Kidney capillary endothelial cell (primary cell): ENCODE results near the gene SCN4A.
A peak's percentile ranks its signal among the peaks of the same experiment; 100 is the strongest.

Source experiments
- DNase-seq: peaks from one replicate; pipeline ENCODE4 v3.0.0-alpha.2; 2018; ENCODE audit warnings: low spot score

The SCN4A gene

DNA sequence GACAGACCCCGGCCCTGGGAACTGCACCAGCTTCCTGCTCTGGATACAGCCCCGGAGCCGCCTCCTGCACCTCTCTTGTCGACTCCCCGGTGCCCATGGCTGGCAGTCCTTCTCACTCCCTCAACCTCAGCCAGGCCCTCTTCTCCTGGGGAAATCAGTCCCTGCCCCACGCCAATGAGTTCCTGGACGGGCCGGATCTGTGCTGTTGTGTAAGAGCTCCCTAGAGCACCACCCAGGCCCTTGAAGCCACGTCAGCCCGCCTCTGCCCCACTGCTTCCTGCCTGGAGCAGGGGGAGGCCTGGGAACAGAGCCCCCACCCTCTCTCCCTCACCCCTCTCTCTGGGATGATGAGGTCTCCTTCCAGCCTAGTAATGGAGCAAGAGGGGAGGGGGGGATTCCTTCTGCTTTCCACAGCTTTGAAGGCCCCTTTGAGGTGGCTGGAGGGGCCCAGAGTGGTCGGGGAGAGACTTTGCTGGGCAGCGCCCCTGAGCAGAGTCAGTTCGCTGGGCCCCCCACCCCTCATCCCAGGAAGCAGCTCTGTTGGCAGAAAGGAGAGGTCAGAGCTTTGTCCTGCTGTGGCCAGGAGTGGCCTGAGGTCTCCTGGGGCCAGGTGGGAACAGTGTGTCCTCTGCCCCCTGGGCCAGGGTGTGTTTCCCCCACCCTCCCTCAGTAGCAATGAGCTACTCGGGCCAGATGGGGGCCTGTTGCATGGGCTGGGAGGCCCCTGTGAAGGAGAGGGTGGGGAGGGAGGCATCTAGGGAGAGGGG is 29.2 kb upstream of the SCN4A start:
- DNase-seq = no peak

DNA sequence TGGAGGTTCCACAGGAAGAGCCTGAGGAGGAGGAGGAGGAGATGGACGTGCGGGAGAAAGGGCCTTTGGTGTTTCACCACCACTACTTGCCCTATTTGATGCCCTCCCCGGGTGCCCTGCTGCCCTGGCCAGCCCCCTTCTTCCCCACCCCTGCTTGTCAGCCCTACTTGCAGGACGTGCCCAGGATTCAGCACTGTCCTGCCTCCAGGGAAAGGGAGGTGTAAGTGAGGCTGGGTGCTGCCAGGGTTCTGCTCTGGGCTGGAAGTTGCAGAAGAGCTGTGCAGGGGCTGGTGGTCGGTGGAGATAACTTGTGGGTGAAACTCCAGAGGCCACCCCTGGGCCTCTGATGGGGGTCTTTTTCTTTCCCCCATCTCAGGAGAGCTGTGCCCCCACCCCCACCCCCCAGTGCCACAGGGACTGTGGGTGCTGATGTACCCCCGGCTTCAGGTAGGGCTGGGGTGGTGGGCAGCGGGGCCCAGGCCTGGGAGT is 28.4 kb upstream of the SCN4A start:
- DNase-seq = no peak

DNA sequence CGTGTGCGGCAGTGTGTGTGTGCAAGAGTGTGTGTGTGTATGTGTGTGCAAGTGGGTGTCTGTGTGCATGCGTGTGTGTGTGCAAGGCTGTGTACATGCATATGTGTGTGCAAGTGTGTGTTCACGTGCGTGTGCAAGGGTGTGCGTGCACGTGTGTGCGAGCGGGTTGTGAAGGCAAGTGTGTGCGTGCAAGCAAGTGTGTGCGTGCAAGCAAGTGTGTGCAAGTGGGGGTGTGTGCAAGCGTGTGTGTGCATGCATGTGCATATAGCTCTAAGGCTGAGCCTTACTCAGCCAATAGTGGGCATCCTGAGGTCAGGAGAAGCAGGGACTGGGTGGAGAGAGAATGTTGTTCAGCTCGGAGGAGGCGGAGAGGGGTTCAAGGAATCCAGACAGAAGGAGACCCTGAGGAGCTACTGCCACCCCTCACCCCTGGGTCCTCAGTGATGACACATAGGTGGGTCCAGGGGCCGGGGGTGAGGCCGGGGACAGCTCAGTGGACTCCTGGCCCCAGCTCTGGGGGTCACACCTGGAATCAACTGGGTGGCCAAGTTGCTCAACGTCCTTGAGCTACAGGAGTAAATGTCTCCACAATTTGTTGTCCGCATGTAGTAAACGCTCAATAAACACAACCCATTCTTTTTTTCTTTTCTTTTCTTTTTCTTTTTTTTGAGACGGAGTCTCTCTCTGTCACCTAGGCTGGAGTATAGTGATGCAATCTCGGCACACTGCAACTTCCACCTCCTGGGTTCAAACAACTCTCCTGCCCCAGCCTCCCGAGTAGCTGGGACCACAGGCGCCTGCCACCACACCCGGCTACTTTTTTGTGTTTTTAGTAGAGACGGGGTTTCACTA is 27.2 kb upstream of the SCN4A start:
- DNase-seq = no peak

GRCh38 chr17:63998721-63999679 is 26.3 kb upstream of the SCN4A start:
- DNase-seq = no peak

GRCh38 chr17:63998050-63998720 is 25.5 kb upstream of the SCN4A start, which contains the start of gene PRR29:
PRR29 (plus strand) TSS chr17:63998351; CDS start chr17:63998365, 14 bp downstream.
- DNase-seq = peak; percentile 85

DNA sequence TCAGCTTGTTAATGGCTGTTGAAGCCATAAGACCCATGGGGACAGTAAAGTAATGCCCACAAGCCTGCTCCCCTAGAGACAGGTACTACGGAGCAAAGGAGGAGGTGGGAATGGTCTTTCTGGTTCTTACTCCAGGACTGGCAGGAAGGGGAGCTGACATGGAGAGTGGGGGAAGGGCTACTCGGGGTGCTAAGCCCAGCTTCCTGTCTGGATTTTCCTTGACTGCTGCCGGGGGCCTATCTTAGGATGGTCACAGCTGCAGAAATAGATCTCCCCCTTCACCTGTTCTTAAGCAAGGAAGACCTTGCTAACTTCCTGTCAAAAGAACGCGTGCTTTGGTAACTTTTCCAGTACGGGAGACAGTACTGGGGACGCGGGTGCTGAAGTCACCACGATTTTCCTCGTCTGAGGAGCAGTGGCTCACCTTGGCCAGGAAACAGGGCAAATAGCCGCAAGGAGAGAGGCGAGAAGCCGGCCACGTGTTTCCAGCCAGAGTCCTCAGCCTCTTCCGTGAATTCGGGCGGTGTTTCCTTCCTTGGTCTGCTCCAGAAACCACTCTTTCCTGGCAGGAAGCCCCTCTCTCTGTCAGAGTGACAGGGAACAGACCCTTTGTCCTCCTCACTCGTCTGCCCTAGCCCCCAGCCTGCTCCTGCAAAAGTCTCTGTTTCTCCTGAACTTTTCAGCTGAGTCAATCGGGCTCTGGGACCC is 24.8 kb upstream of the SCN4A start:
- DNase-seq = no peak

DNA sequence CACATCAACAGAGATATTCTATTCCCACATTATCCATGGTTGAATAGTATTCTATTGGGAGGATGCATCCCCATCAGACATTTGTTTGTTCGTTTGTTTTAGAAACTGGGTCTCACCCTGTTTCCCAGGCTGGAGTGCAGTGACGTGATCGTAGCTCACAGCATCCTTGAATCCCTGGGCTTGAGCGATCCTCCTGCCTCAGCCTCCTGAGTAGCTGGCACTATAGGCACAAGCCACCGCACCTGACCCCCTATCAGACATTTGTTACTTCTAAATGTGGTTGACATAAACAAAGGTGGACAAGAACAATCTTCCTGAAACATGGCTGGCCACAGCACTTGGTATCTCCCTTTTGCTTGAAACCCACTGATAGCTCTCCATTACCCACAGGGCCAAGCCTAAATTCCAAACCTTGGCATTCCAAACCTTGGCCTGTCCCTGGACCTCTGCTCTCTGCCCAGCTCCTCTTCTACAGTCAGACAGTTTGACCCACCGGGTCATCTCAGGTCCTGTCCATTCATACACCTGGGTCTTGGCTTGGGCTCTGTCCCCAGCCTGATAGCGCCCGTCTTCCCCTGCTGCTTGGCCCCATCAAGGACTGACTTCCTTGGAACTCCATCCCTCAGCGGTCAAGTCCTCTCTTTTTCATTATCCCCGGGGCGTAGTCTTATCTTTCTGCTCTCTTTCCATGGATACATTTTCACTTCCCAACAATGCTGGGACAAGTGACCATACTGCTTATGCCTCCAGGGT is 23.9 kb upstream of the SCN4A start:
- no peak for DNase-seq

GRCh38 chr17:63995626-63996025 is 22.9 kb upstream of the SCN4A start:
- DNase-seq = no peak

- no peak for DNase-seq
Measured at GRCh38 chr17:63993368-63993985, 20.8 kb upstream of the SCN4A start.

DNA sequence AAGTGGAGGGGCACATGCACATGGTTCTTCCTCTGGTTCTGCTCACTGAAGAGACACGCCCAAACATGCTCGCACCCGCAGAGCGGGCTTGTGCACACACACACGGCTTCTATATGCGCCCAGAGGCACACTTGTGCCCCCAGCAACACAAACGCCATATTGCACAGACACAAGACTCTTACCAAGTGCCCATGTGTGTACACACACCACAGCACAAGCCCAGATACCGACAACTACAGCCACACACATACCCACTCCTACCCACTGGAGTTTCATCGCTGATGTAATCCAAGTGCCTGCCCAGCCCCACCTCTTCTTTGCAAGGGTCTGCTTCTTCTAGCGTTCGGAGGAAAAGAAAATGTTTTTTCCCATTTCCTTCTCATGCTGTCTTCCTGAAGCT is 18.9 kb upstream of the SCN4A start:
- DNase-seq = no peak

DNA sequence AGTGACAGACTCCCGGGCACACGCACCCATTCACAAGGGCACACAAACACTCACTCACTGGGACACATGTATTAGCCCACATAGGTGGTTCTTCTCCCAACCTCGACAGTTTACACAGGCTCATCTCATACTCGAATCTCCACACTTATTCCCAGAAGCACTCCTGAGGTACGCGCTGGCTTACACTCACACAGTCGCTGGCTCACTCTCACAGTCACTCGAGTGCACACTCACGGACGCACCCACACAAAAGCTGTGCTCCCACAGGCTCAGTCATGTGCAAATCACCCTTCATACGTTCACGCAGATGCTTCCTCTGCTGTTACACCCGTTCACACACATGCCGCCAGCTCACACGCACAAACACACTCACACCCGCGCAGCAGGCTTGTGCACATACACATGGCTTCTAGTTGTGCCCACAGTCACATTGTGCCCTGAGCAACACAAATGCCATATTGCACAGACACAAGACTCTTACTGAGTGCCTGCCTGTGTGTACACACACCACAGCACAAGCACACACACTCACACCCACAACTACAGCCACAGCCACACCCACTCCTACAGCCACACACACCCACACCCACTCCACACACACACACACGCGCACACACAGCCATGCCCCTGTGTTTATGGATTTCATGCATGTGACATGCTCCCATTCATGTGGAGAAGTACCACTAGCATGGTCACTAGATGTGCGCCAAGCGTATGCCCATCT is 17.1 kb upstream of the SCN4A start:
- no peak for DNase-seq

DNA sequence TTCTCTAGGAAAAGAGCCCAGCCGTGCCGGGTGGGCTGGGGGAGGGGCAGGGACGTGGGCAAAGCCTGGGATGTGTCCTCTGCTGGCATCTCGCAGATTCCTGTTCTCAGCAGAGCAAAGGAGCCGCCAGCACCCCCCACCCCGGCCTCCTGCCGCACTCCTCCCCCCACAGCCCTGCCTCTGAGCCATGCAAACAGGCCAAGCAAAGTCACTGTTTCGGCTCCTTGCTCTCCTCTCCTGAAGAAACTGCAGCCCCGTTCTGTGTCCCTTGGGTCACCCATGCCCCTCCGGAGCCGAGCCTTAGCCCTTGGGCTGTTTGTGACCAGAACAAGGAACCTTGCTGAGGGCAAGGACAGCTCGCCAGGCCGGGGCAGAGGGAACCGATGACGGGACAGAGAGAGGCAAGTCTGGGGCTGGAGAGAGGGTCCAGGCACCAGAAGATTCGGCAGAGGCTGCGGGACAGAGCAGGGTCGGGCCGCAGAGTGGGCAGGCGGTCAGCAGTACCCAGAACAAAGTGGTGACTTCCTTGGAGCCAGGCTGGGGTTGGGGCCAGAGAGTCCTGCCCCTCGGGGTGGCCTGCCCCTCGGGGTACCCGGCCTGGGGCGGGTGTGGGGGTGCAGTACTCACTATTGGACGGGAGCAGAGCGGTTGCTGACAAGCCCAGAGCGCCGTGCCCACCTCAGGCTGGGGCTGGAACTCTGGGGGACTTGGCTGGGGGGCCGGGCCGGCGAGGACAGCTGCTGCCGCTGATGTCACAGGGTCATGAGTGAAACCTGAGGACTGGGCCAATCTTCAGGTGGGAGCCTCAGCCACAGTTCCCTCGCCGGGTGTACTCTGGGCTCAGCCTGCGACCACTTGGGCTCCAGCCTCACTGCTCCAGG is 16.3 kb upstream of the SCN4A start:
- no peak for DNase-seq

DNA sequence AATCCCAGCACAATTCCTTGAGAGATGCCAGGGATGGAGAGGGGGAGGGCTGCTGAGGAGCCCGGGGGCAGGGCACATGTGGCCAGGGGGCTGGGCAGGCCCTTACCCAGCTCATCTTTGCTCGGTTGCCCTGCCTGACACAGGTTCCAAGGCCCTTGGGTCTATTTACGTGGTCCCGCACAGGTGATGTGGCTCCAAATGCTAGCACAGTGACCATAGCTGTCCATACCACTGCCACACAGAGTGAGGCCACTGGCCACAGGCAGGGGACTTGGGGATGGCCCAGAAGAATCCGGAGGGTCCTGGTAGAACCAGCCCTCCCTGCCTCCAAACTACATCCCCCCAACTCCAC is 15.4 kb upstream of the SCN4A start:
- DNase-seq = no peak

- no peak for DNase-seq
Measured at GRCh38 chr17:63987221-63988126, 14.8 kb upstream of the SCN4A start.

- no peak for DNase-seq
Measured at GRCh38 chr17:63986821-63987220, 14.1 kb upstream of the SCN4A start.

DNA sequence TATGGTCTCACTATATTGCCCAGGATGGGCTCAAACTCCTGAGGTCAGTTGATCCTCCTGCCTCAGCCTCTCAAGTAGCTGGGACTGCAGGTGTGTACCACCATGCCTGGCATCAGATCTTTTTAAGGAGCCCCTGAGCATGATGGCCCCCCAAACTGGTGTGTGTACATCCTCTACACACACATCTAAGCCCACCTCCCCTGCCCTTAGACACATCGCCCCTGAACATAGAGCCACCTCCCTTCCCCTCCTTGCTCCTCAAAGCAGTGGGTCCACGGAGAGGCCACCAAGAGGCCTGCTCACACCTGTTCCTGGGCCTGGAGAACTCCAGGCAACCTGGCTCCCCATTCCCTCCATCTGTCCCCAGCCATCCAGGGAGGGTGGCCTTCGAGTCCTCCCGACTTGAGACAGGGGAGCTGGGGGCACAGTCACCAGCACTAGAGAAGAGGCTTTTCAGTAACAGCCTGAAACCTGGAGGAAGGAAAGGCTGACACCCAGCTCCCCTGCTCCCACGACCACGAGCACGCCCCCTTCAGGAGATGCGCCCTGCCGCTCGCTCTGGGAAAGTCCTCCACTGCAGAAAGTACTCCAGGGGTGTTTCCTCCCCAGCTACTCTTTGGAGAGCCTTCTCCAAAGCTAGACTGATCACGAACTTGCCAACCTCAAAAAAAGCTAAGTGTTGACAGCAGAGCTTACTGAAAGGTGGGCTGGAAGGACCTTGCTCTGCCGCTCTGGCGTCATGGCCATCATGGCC is 12.8 kb upstream of the SCN4A start:
- no peak for DNase-seq
